Activated CD4-positive, CD25-positive, alpha-beta regulatory T cell treated with anti-CD3 and anti-CD28 coated beads, Interleukin-2, amount 50 U/mL, for 72 hours (primary cell): ENCODE results near the gene CCDC117.

Source experiments
- DNase-seq: peaks from one replicate; pipeline ENCODE4 v3.0.0; 2021

The CCDC117 gene

DNA sequence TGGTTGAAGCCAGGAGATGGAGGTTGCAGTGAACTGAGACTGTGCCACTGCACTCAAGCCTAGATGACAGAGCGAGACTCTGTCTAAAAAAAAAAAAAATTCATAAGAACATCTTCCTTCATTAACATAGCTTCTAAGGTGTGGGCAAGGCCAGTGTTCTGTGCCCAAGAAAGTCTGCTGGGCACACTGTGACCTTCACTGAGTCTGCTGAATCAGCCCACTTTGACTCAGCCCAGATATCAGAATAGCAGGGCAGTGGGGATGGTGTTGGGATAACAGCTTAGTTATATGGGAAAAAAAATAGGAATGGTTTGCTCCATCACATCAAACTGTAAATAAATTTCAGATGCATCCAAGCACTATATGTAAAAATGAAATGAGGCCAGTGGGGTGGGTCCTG is 60.2 kb downstream of the CCDC117 start:
- no peak for DNase-seq

DNA sequence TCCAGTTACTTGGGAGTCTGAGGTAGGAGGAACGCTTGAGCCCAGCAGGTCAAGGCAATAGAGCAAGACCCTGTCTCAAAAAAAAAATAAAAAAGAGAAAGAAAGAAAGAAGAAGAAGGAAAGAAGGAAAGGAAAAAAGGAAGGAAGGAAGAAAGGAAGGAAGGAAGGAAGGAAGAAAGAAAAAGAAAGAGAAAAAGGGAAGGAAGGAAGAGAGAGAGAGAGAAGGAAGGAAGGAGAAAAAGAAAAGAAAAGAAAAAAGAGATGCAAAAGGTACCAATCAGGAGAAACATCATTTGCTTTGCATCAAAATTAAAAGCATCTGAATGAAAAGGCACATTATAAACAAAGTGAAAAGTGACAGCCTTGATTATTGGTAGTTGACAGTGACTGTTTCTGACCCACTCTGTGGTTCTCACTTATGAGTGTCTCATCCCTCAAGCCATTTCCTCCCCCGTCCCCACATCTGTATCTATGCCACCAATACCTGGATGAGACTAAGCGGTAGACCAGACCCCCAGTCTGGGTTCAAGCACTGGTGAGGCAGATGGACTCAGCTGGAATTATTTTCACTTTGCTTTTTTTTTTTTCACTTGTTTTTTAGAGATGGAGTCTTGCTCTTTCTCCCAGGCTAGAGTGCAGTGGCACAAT is 60.9 kb downstream of the CCDC117 start:
- DNase-seq, result no peak

DNA sequence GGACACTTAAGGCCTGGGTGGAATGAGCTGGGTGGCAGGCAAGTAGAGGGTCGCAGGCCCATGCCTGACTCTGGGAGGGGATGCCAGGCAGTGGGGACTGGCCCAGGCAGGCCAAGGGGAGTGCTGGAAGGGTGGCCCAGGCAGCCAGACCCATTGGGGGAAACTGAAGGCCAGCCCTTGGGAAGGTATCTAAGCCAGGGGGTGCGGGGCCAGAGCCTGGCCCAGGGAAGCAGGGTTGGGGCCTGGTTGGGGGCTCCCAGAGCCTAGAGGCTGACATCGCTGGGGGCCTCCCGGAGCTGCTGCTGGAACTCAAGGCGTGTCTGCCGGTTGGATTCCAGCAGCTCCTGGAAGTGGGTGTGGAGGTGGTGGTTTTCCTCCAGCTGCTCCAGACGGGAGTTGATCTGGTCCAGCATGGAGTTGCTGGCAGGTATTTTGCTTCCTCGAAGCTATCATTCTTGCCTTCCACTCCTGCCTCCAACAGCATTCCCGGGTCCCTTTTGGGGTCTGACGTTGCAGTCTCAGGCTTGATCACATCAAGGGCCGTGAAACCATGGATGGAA is 63.2 kb downstream of the CCDC117 start:
- DNase-seq, result no peak

DNA sequence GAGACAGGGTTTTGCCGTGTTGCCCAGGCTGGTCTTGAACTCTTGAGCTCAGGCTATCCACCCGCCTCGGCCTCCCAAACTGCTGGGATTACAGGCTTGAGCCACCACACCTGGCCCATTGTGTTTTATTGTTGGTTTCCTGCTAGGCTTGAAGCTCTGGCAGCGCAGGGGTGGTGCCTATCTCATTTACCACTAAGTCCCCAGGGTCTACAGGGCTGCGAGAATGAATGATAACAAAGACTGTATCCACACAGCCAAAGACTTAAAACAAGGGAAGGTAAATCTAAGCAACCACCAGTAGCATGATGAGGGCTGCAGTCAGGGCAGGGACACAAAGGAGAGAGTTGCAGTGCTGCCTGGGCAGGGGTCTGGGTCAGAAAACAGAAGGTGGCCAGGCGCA is 65.1 kb downstream of the CCDC117 start:
- DNase-seq, result no peak
